AG04450 (cell line): ENCODE data around the gene SESN2. TPM values are rescaled to one million over a fixed set of nuclear protein-coding genes. Genes with fewer than 3 reads are reported as not detected.

Experiments
- CTCF ChIA-PET: fragments of 300-600, 350-600 bp; formaldehyde crosslinking; extraction: SDS; loops from one replicate; lab custom pipeline; 2022; ENCODE audit warnings: antibody characterized with exemption, inconsistent platforms; lab: Charles Lee
- POLR2A ChIA-PET: fragments of 350-600 bp; formaldehyde crosslinking; extraction: SDS; loops from one replicate; lab custom pipeline; 2021; ENCODE audit warnings: antibody characterized with exemption, inconsistent platforms; lab: Yijun Ruan, JAX
- DNase-seq: peaks from one replicate; pipeline ENCODE4 v3.0.0-alpha.2; 2011; ENCODE audit warnings: low read depth, low spot score
- H3K27ac ChIP-seq: one replicate; pipeline ENCODE4 v1.5.1; 2012; ENCODE audit warnings: low read depth, low read length, control low read depth
- H3K27me3 ChIP-seq: one replicate; pipeline ENCODE4 v1.6.0; 2012; ENCODE audit warnings: low read length; ENCODE audit not compliant: control insufficient read depth, insufficient read depth
- H3K4me3 ChIP-seq: 2 replicates; pipeline ENCODE4 v1.5.1; 2011; ENCODE audit warnings: mild to moderate bottlenecking, low read depth, low read length, control low read depth
- H3K9me3 ChIP-seq: 2 replicates; pipeline ENCODE4 v1.5.1; 2012; ENCODE audit warnings: low read length; ENCODE audit not compliant: control insufficient read depth, insufficient read depth
- polyA plus RNA-seq: library from polyadenylated mRNA; depleted of rRNA; stranded (reverse); fragments of >200 nt; gene quantifications from 2 replicates; pipeline ENCODE4 v1.2.3, GENCODE V29; 2011
- TF ChIP-seq, protein P1 (sequence below): IDR thresholded peaks from 2 replicates; pipeline ENCODE4 v1.5.1; 2011; ENCODE audit warnings: low read depth, low read length, control low read depth, inconsistent platforms

The SESN2 gene
- polyA plus RNA-seq, 1 experiment: 27.5 TPM

DNA sequence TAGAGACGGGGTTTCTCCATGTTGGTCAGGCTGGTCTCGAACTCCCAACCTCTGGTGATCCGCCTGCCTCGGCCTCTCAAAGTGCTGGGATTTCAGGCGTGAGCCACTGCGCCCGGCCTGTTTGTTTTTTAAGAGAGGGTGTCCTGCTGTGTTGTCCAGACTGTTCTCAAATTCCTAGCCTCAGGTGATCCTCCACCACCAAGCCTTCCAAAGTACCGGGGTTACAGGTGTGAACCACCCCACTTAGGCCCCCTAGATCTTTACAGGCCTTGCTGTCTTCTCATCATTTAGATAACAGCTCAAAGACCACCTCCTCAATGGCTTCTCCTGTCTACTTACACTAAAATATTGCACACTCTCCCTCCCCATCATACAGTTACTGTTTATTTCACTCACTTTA lies 6.3 kb downstream of the SESN2 start:
- ChIA-PET CTCF (interaction anchor here (2.5 kb wide), 1 partner anchor 17 kb away, joined by 13 read pairs; no protein-coding TSS in a partner anchor), POLR2A (interaction anchor here (0.6 to 1.4 kb wide), 2 partner anchors 63 to 251 kb away, joined by 3 read pairs; partner anchors contain the start of gene MED18)
- Histone ChIP-seq H3K27me3 (no peaks in the 10 kb centered on the region), H3K9me3 (no peaks in the 10 kb centered on the region), H3K27ac (no peak overlapping the region), H3K4me3 (no peak overlapping the region)
- no peak for DNase-seq
- TF ChIP-seq, protein P1, sequence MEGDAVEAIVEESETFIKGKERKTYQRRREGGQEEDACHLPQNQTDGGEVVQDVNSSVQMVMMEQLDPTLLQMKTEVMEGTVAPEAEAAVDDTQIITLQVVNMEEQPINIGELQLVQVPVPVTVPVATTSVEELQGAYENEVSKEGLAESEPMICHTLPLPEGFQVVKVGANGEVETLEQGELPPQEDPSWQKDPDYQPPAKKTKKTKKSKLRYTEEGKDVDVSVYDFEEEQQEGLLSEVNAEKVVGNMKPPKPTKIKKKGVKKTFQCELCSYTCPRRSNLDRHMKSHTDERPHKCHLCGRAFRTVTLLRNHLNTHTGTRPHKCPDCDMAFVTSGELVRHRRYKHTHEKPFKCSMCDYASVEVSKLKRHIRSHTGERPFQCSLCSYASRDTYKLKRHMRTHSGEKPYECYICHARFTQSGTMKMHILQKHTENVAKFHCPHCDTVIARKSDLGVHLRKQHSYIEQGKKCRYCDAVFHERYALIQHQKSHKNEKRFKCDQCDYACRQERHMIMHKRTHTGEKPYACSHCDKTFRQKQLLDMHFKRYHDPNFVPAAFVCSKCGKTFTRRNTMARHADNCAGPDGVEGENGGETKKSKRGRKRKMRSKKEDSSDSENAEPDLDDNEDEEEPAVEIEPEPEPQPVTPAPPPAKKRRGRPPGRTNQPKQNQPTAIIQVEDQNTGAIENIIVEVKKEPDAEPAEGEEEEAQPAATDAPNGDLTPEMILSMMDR: no peak

DNA sequence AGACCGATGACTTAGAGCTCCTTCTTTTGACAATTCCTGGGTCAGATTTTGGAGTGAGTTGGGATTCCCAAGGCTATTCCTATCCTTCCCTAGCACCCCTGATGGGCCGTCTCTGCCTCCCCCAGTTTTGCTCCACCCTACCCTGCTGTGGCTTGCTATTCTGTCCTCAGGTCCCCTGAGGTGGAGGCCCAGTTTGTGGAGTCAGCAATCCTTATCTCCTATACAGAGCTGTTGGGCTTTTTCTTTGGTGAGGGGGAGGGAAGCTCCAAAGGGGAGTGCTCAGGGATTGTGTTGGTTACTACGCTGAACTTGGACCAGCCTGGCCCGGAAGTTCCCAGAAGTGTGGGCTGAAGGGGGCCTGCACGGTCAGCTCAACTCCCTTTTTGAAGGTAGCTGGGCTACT lies 7.6 kb downstream of the SESN2 start:
- no peak overlapping the region for H3K27ac ChIP-seq
- H3K9me3 ChIP-seq: no peaks in the 10 kb centered on the region
- TF ChIP-seq, protein P1: no peak
- no peak overlapping the region for H3K4me3 ChIP-seq
- CTCF ChIA-PET: interaction anchor here (2.5 kb wide), 1 partner anchor 18 kb away, joined by 13 read pairs; no protein-coding TSS in a partner anchor
- POLR2A ChIA-PET: no interaction called here
- H3K27me3 ChIP-seq: no peaks in the 10 kb centered on the region
- no peak for DNase-seq

DNA sequence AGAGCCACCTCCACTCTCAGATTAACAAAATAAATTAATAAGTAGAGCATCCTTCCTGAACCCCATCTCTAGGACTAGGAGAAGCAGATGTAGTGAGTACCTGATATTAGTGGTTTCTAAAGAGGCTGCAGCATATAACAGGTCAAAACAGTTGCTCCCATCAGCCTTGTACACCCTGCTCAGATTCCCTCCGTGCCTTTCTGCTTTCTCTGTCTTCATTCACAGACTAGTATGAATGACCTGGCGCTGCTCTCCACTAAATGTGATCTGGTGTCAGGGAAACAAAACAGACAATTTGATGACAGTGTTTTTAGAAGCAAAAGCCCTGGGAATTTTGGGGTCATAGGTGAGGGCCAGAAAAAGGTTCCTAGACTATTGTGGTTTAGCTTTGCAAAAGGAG lies 8.3 kb downstream of the SESN2 start:
- Histone ChIP-seq H3K27me3 (no peaks in the 10 kb centered on the region), H3K4me3 (no peak overlapping the region), H3K27ac (no peak overlapping the region), H3K9me3 (no peaks in the 10 kb centered on the region)
- no peak for DNase-seq
- TF ChIP-seq, protein P1: no peak
- CTCF ChIA-PET: interaction anchor here (2.5 kb wide), 1 partner anchor 19 kb away, joined by 13 read pairs; no protein-coding TSS in a partner anchor
- POLR2A ChIA-PET: interaction anchor here (0.6 kb wide), 1 partner anchor 52 kb away, joined by 3 read pairs; no protein-coding TSS in a partner anchor

DNA sequence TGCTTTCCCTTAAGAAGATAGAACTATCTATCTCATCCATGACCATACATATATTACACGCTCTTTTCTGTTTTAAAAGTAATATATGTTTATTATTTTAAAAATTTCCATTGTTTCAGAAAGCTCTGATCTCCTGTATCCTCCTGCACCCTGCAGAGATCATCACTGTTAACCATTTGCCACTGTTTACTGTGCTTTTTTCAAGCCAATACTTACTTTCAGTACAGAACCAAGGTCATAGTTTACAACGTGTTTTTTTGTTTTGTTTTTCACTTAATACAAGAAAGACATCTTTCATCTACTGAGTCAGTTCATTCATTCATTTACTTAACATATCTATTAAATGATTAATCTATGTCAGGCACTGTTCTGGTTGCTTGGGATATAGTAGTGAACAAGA lies 10.2 kb downstream of the SESN2 start:
- H3K4me3 ChIP-seq: no peak overlapping the region
- TF ChIP-seq, protein P1: no peak
- CTCF ChIA-PET: interaction anchor here (1.0 to 3.6 kb wide), 3 partner anchors 21 to 333 kb away, joined by 3 to 17 read pairs (median 6); no protein-coding TSS in a partner anchor
- no peaks in the 10 kb centered on the region for H3K27me3 ChIP-seq
- POLR2A ChIA-PET: interaction anchor here (0.7 to 1.1 kb wide), 2 partner anchors 34 to 245 kb away, joined by 4 read pairs; partner anchors contain the start of gene ATP5IF1
- no peak overlapping the region for H3K27ac ChIP-seq
- DNase-seq: no peak
- H3K9me3 ChIP-seq: no peaks in the 10 kb centered on the region

DNA sequence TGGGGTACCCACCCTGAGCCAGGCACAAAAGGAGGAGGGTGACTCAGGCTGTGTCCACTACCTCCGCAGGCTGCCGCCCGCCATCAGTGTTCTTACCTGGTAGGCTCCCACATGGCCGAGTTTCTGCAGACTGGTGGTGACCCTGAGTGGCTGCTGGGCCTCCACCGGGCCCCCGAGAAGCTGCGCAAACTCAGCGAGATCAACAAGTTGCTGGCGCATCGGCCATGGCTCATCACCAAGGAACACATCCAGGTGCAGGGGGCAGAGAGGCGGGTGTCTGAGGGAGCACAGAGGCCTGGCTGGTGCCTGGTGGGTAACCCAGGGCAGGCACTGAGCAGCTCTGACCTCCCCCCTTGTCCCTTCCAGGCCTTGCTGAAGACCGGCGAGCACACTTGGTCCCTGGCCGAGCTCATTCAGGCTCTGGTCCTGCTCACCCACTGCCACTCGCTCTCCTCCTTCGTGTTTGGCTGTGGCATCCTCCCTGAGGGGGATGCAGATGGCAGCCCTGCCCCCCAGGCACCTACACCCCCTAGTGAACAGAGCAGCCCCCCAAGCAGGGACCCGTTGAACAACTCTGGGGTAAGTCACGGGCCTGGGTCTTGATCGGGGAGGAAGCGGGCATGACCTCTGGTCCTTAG lies 13.0 kb downstream of the SESN2 start:
- ChIA-PET POLR2A (interaction anchor here (1.4 kb wide), 1 partner anchor 13 kb away, joined by 5 read pairs; the partner anchor contains the start of gene SESN2), CTCF (interaction anchor here (1.8 kb wide), 1 partner anchor 24 kb away, joined by 7 read pairs; no protein-coding TSS in a partner anchor)
- H3K9me3 ChIP-seq: no peaks in the 10 kb centered on the region
- no peak overlapping the region for H3K27ac ChIP-seq
- DNase-seq: no peak
- no peak overlapping the region for H3K4me3 ChIP-seq
- TF ChIP-seq, protein P1: no peak
- H3K27me3 ChIP-seq: no peaks in the 10 kb centered on the region
